ENCODE measurements around the gene TAX1BP3. TPM values are rescaled to one million over a fixed set of nuclear protein-coding genes. Genes with fewer than 3 reads are reported as not detected.
A peak's percentile ranks its signal among the peaks of the same experiment; 100 is the strongest.

The TAX1BP3 gene
- total and polyA plus RNA-seq, 9 of the 15 experiments (the other 6 are each of a cell fraction or from before 2014, with no cell fraction given): 0.99 to 14.5 (median 6.2) TPM

GRCh38 chr17:3668279-3669084 lies at the start of gene TAX1BP3, which contains the start of gene EMC6 (continued):
- no peak for TF ChIP-seq THAP12 (CRISPR knock-in tag; IDR thresholded peaks at IDR 0.05)
- no peak for TF ChIP-seq ILK (tag; IDR thresholded peaks at IDR 0.05; ENCODE audit: borderline replicate concordance, low read depth)
- no peak for TF ChIP-seq ZNF609 (CRISPR knock-in tag; IDR thresholded peaks at IDR 0.05; ENCODE audit: borderline replicate concordance)
- 0 out of 2 replicates have a peak, but pooled peaks have one; percentile 17 for TF ChIP-seq HNRNPL (IDR thresholded peaks at IDR 0.05; ENCODE audit: low read depth, low read length)
- peak; percentile 23; the same call in 1 of the 2 replicates for TF ChIP-seq MAX (CRISPR knock-in tag; IDR thresholded peaks at IDR 0.05)
- no peak for TF ChIP-seq ADNP (tag; IDR thresholded peaks at IDR 0.05)
- peak; percentile 78 for TF ChIP-seq CTBP1 (IDR thresholded peaks at IDR 0.05; ENCODE audit: borderline replicate concordance)
- no peak for TF ChIP-seq NFIX (CRISPR knock-in tag; IDR thresholded peaks at IDR 0.05; ENCODE audit: low read depth)
- no peak for TF ChIP-seq ZC3H8 (IDR thresholded peaks at IDR 0.05)
- peak; percentile 84 for TF ChIP-seq TAF7 (tag; IDR thresholded peaks at IDR 0.05)
- no peak for TF ChIP-seq CBX2 (IDR thresholded peaks at IDR 0.05; ENCODE audit: insufficient read depth, low read length, poor library complexity, severe bottlenecking)
- no peak for TF ChIP-seq HIVEP1 (CRISPR knock-in tag; IDR thresholded peaks at IDR 0.05)
- no peak for TF ChIP-seq SLC30A9 (CRISPR knock-in tag; IDR thresholded peaks at IDR 0.05)
- TF ChIP-seq L3MBTL2 (IDR thresholded peaks at IDR 0.05): peak; percentile 63
- TF ChIP-seq ZNF766 (CRISPR knock-in tag; conservative IDR thresholded peaks at IDR 0.05): no peak
- no peak for TF ChIP-seq FOXA1 (IDR thresholded peaks at IDR 0.05; ENCODE audit: borderline replicate concordance)
- TF ChIP-seq JUND (IDR thresholded peaks at IDR 0.05; ENCODE audit: borderline replicate concordance, low read depth, low read length): 0 out of 2 replicates have a peak, but pooled peaks have one; percentile 3
- no peak; the same call in 2 of the 3 replicates for TF ChIP-seq JUND (tag; IDR thresholded peaks at IDR 0.05; ENCODE audit: borderline replicate concordance, low read depth, low read length)
- peak; percentile 42; the same call in 1 of the 2 replicates for TF ChIP-seq ATF7 (IDR thresholded peaks at IDR 0.05)
- TF ChIP-seq HDAC1 (IDR thresholded peaks at IDR 0.05): peak in 1 of 2 experiments; percentile 43; a peak in 1 of 4 replicates
- TF ChIP-seq ZNF217 (CRISPR knock-in tag; IDR thresholded peaks at IDR 0.05): no peak
- no peak for TF ChIP-seq ZBTB17 (CRISPR knock-in tag; IDR thresholded peaks at IDR 0.05)

Measured in K562 (cell line).